ENCODE results near the gene MAP1LC3B2. TPM values are rescaled to one million over a fixed set of nuclear protein-coding genes. Genes with fewer than 3 reads are reported as not detected.
A peak's percentile ranks its signal among the peaks of the same experiment; 100 is the strongest.
"Not testable (repeated sequence)": the region's sequence is repeated elsewhere in the genome, so short reads cannot be mapped to it uniquely, and the experiment has no call there.

The MAP1LC3B2 gene
- total and polyA plus RNA-seq, 9 donors = 0.71 to 9.2 (median 5.3) TPM

GRCh38 chr12:116575754-116576153 is 16.6 kb downstream of the MAP1LC3B2 start:
- not testable (repeated sequence) for DNase-seq; H3K4me1 ChIP-seq (ENCODE audit: control insufficient read depth, insufficient read depth, low read length); H3K27me3 ChIP-seq (ENCODE audit: control insufficient read depth, insufficient read depth, low read length); H3K27ac ChIP-seq (ENCODE audit: low read length); H3K4me3 ChIP-seq (ENCODE audit: low read length); H3K36me3 ChIP-seq (ENCODE audit: control insufficient read depth, insufficient read depth, low read length); H3K9me3 ChIP-seq (replicated peaks; ENCODE audit: control insufficient read depth, low read depth, low read length)
- WGBS (ENCODE audit: insufficient coverage) = 94% methylated on average over 19 of the region's 24 CpGs

GRCh38 chr12:116577154-116577561 is 18.0 kb downstream of the MAP1LC3B2 start:
- no peaks in the 10 kb centered on the region for H3K4me1 ChIP-seq (ENCODE audit: control insufficient read depth, insufficient read depth, low read length)
- no peak for DNase-seq
- no peak overlapping the region for H3K4me3 ChIP-seq (ENCODE audit: low read length)
- no CpG with 5 or more reads among the region's 4 CpGs for WGBS (ENCODE audit: insufficient coverage)
- H3K27ac ChIP-seq (ENCODE audit: low read length) = no peak overlapping the region
- H3K36me3 ChIP-seq (ENCODE audit: control insufficient read depth, insufficient read depth, low read length) = no peaks in the 10 kb centered on the region
- H3K9me3 ChIP-seq (replicated peaks; ENCODE audit: control insufficient read depth, low read depth, low read length) = no peaks in the 10 kb centered on the region
- no peaks in the 10 kb centered on the region for H3K27me3 ChIP-seq (ENCODE audit: control insufficient read depth, insufficient read depth, low read length)

DNA sequence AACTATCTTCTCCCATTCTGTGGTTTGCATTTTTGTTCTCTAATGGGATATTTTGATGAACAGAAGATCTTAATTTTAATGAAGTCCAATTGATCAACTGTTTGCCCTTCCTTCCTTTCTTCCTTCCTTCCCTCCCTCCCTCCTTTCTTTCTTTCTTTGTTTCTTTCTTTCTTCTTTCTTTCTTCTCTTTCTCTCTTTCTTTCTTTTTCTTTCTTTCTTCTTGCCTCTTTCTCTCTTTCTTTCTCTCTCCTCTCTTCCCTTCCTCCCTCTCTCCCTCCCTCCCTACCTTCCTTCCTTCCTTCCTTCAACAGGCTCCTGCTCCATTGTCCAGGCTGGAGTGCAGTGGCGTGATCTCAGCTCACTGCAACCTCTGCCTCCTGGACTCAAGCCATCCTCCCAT is 18.9 kb downstream of the MAP1LC3B2 start:
- Histone ChIP-seq H3K9me3 (replicated peaks; ENCODE audit: control insufficient read depth, low read depth, low read length) (no peaks in the 10 kb centered on the region), H3K4me3 (ENCODE audit: low read length) (no peak overlapping the region), H3K27me3 (ENCODE audit: control insufficient read depth, insufficient read depth, low read length) (no peaks in the 10 kb centered on the region), H3K36me3 (ENCODE audit: control insufficient read depth, insufficient read depth, low read length) (no peaks in the 10 kb centered on the region), H3K4me1 (ENCODE audit: control insufficient read depth, insufficient read depth, low read length) (no peaks in the 10 kb centered on the region), H3K27ac (ENCODE audit: low read length) (no peak overlapping the region)
- no peak for DNase-seq
- no CpG with 5 or more reads among the region's 1 CpG for WGBS (ENCODE audit: insufficient coverage)

GRCh38 chr12:116582610-116583009 is 23.4 kb downstream of the MAP1LC3B2 start:
- no peak overlapping the region for H3K27ac ChIP-seq (ENCODE audit: low read length)
- 52% methylated on average over 8 of the region's 11 CpGs for whole genome bisulfite sequencing (ENCODE audit: insufficient coverage)
- DNase-seq = peak; percentile 60
- no peaks in the 10 kb centered on the region for H3K27me3 ChIP-seq (ENCODE audit: control insufficient read depth, insufficient read depth, low read length)
- H3K36me3 ChIP-seq (ENCODE audit: control insufficient read depth, insufficient read depth, low read length) = no peaks in the 10 kb centered on the region
- no peak overlapping the region for H3K4me3 ChIP-seq (ENCODE audit: low read length)
- H3K4me1 ChIP-seq (ENCODE audit: control insufficient read depth, insufficient read depth, low read length) = no peaks in the 10 kb centered on the region
- peaks cover 5% of the 10 kb centered on the region for H3K9me3 ChIP-seq (replicated peaks; ENCODE audit: control insufficient read depth, low read depth, low read length)

GRCh38 chr12:116583129-116583694 is 24.0 kb downstream of the MAP1LC3B2 start:
- Histone ChIP-seq H3K9me3 (replicated peaks; ENCODE audit: control insufficient read depth, low read depth, low read length) (peaks cover 5% of the 10 kb centered on the region), H3K27ac (ENCODE audit: low read length) (no peak overlapping the region), H3K4me1 (ENCODE audit: control insufficient read depth, insufficient read depth, low read length) (no peaks in the 10 kb centered on the region), H3K27me3 (ENCODE audit: control insufficient read depth, insufficient read depth, low read length) (no peaks in the 10 kb centered on the region), H3K4me3 (ENCODE audit: low read length) (no peak overlapping the region), H3K36me3 (ENCODE audit: control insufficient read depth, insufficient read depth, low read length) (no peaks in the 10 kb centered on the region)
- DNase-seq = peak; percentile 57
- no CpG with 5 or more reads among the region's 6 CpGs for WGBS (ENCODE audit: insufficient coverage)

- Histone ChIP-seq H3K27ac (ENCODE audit: low read length) (no peak overlapping the region), H3K27me3 (ENCODE audit: control insufficient read depth, insufficient read depth, low read length) (no peaks in the 10 kb centered on the region), H3K4me3 (ENCODE audit: low read length) (no peak overlapping the region), H3K4me1 (ENCODE audit: control insufficient read depth, insufficient read depth, low read length) (peaks cover 6% of the 10 kb centered on the region), H3K36me3 (ENCODE audit: control insufficient read depth, insufficient read depth, low read length) (no peaks in the 10 kb centered on the region), H3K9me3 (replicated peaks; ENCODE audit: control insufficient read depth, low read depth, low read length) (peaks cover 5% of the 10 kb centered on the region)
- no peak for DNase-seq
- WGBS (ENCODE audit: insufficient coverage) = 89% methylated on average over 2 of the region's 2 CpGs
Measured at GRCh38 chr12:116587270-116587669, 28.1 kb downstream of the MAP1LC3B2 start.

GRCh38 chr12:116588390-116589028 is 29.3 kb downstream of the MAP1LC3B2 start:
- no peaks in the 10 kb centered on the region for H3K27me3 ChIP-seq (ENCODE audit: control insufficient read depth, insufficient read depth, low read length)
- H3K4me1 ChIP-seq (ENCODE audit: control insufficient read depth, insufficient read depth, low read length) = peaks cover 13% of the 10 kb centered on the region
- 85% methylated on average over 2 of the region's 5 CpGs for WGBS (ENCODE audit: insufficient coverage)
- H3K27ac ChIP-seq (ENCODE audit: low read length) = no peak overlapping the region
- no peak overlapping the region for H3K4me3 ChIP-seq (ENCODE audit: low read length)
- H3K36me3 ChIP-seq (ENCODE audit: control insufficient read depth, insufficient read depth, low read length) = no peaks in the 10 kb centered on the region
- peaks cover 5% of the 10 kb centered on the region for H3K9me3 ChIP-seq (replicated peaks; ENCODE audit: control insufficient read depth, low read depth, low read length)
- no peak for DNase-seq

GRCh38 chr12:116589581-116589980 is 30.4 kb downstream of the MAP1LC3B2 start:
- no peak overlapping the region for H3K4me3 ChIP-seq (ENCODE audit: low read length)
- no peaks in the 10 kb centered on the region for H3K27me3 ChIP-seq (ENCODE audit: control insufficient read depth, insufficient read depth, low read length)
- peaks cover 5% of the 10 kb centered on the region for H3K9me3 ChIP-seq (replicated peaks; ENCODE audit: control insufficient read depth, low read depth, low read length)
- no peaks in the 10 kb centered on the region for H3K36me3 ChIP-seq (ENCODE audit: control insufficient read depth, insufficient read depth, low read length)
- H3K27ac ChIP-seq (ENCODE audit: low read length) = no peak overlapping the region
- 90% methylated on average over 2 of the region's 9 CpGs for WGBS (ENCODE audit: insufficient coverage)
- peaks cover 13% of the 10 kb centered on the region for H3K4me1 ChIP-seq (ENCODE audit: control insufficient read depth, insufficient read depth, low read length)
- DNase-seq = no peak

DNA sequence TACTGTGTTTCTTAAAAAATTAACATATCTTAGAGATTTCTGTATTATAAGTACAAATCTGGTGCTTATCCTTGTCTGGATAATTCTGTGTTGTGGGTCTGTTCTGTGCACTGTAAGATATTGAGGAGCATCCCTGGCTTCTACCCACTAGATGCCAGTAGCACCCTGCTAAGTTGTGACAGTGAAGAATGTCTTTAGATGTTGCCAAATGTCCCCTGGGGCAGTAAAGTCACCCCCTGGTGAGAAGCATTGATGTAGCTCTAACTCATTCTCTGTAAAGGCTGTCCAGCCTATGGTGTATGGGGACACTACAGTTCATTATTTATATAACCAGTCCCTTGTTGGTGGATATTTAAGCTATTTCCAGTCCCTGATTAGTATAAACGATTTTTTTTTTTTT is 31.4 kb downstream of the MAP1LC3B2 start:
- no peak overlapping the region for H3K4me3 ChIP-seq (ENCODE audit: low read length)
- H3K27ac ChIP-seq (ENCODE audit: low read length) = no peak overlapping the region
- no CpG with 5 or more reads among the region's 1 CpG for WGBS (ENCODE audit: insufficient coverage)
- H3K36me3 ChIP-seq (ENCODE audit: control insufficient read depth, insufficient read depth, low read length) = no peaks in the 10 kb centered on the region
- H3K27me3 ChIP-seq (ENCODE audit: control insufficient read depth, insufficient read depth, low read length) = no peaks in the 10 kb centered on the region
- DNase-seq = no peak
- no peaks in the 10 kb centered on the region for H3K9me3 ChIP-seq (replicated peaks; ENCODE audit: control insufficient read depth, low read depth, low read length)
- peaks cover 16% of the 10 kb centered on the region for H3K4me1 ChIP-seq (ENCODE audit: control insufficient read depth, insufficient read depth, low read length)

DNA sequence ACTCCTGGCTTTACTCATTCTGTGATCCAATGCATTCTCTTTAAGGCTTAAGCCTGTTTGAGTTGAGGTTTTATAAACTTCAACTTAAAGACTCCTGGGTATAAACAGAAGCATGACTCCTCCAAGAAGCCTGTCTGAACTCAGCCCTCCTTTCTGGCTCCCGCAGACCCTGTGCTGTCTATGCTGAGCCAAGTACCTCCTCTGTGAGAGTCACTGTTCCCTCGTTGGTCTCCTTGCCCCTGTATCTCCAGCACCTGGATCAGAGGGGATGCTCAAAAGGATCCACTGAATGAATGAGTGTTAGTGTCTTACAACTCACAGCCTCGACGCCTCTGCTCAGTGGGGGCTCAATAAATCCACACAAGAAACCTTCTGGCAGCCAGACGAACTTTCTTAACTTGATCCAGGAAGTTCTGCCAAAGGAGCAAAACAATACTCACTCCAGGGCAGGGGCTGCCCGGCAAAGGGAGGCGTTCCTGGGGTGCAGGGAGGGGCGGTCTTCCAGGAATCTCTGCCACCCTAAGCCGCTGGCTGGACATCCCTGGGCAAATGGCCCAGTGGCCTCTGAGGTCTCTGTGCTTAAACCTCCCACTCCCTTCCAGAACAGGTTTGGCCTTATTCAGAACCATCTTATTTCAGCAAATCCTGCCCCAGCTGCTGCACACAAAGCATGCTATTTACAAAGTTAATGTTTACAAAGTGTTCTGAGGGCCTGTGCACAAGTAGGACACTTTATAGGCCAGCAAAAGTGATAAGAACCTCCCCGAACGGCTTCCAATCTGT is 32.9 kb downstream of the MAP1LC3B2 start:
- peak; percentile 83 for DNase-seq
- H3K27ac ChIP-seq (ENCODE audit: low read length) = peak overlapping the region; percentile 61

More for the DNA sequence above, 32.9 kb downstream of the MAP1LC3B2 start:
- no peaks in the 10 kb centered on the region for H3K36me3 ChIP-seq (ENCODE audit: control insufficient read depth, insufficient read depth, low read length)
- H3K4me3 ChIP-seq (ENCODE audit: low read length) = no peak overlapping the region
- peaks cover 16% of the 10 kb centered on the region for H3K4me1 ChIP-seq (ENCODE audit: control insufficient read depth, insufficient read depth, low read length)
- 6% methylated on average over 3 of the region's 11 CpGs for WGBS (ENCODE audit: insufficient coverage)
- no peaks in the 10 kb centered on the region for H3K9me3 ChIP-seq (replicated peaks; ENCODE audit: control insufficient read depth, low read depth, low read length)
- H3K27me3 ChIP-seq (ENCODE audit: control insufficient read depth, insufficient read depth, low read length) = no peaks in the 10 kb centered on the region

Measured in muscle of leg (tissue), 11 donors.